HCT116 (cell line): ENCODE results near the gene SPACA4. TPM values are rescaled to one million over a fixed set of nuclear protein-coding genes. Genes with fewer than 3 reads are reported as not detected.
A peak's percentile ranks its signal among the peaks of the same experiment; 100 is the strongest.

Experiments used
- ATAC-seq: fragments of 200-7000 bp; cut with Tn5 transposase; 2 replicates; pipeline ENCODE4 v1.9.1; 2020; ENCODE audit warnings: mild to moderate bottlenecking, moderate library complexity
- BruUV-seq: library from RNA; stranded (reverse); fragments of 400-500 nt; replicated peaks from 2 replicates; lab custom pipeline; 2021; lab: Mats Ljungman, UMichigan
- CTCF ChIA-PET: fragments of 300-600 bp; sonication (Branson Sonifier 250); formaldehyde crosslinking; loops from one replicate; lab custom pipeline; 2021; ENCODE audit warnings: antibody characterized with exemption; lab: Charles Lee
- POLR2A ChIA-PET: fragments of 300-600, 350-600 bp; sonication (Branson Sonifier 250); formaldehyde crosslinking; loops from one replicate; lab custom pipeline; 2021; ENCODE audit warnings: antibody characterized with exemption; lab: Charles Lee
- RAD21 ChIA-PET, 2 experiments: fragments of 300-600 bp; sonication (Branson Sonifier 250); formaldehyde crosslinking; loops; one replicate each; lab custom pipeline; 2023; ENCODE audit warnings: low total read pairs in 2 of 2; ENCODE audit not compliant: uncharacterized antibody in 2 of 2, unreplicated experiment in 2 of 2, low non-redundant PET in 1 of 2; lab: Charles Lee
- DNase-seq: peaks from one replicate; pipeline ENCODE4 v3.0.0-alpha.2; 2010; ENCODE audit warnings: low read depth, low spot score
- H2AFZ ChIP-seq: fragments of 200-600 bp; shearing (Covaris generic), sonication (generic); 2 replicates; pipeline ENCODE4 v1.6.1; 2017; ENCODE audit warnings: low read depth, mixed run types, mixed read lengths, antibody characterized with exemption, low read length; ENCODE audit not compliant: poor library complexity, severe bottlenecking
- H3K27ac ChIP-seq: 2 replicates; pipeline ENCODE4 v1.5.1; 2012; ENCODE audit warnings: low read depth, low read length
- H3K27me3 ChIP-seq: fragments of 200-600 bp; sonication (generic); 2 replicates; pipeline ENCODE4 v1.6.1; 2016; ENCODE audit warnings: mixed run types, low read length, mixed read lengths; ENCODE audit not compliant: insufficient read depth
- H3K36me3 ChIP-seq, 2 experiments: fragments of 200-500 bp in 1 of 2; fragments of 200-600 bp in 1 of 2; sonication (Bioruptor generic) in 1 of 2; sonication (generic) in 1 of 2; 2 replicates each; pipeline versions ENCODE4 v1.5.1 to v1.6.1; 2014 to 2016; ENCODE audit warnings: low read length in 2 of 2, inconsistent platforms in 1 of 2, mixed read lengths in 1 of 2, mixed run types in 1 of 2; ENCODE audit not compliant: insufficient read depth in 2 of 2, control insufficient read depth in 1 of 2
- H3K4me1 ChIP-seq, 2 experiments: fragments of 200-600 bp in 1 of 2; sonication (generic) in 1 of 2; 2 replicates each; pipeline versions ENCODE4 v1.5.1 to v1.6.1; 2012 to 2017; ENCODE audit warnings: low read length in 2 of 2, inconsistent platforms in 1 of 2, mild to moderate bottlenecking in 1 of 2, mixed read lengths in 1 of 2, mixed run types in 1 of 2, moderate library complexity in 1 of 2; ENCODE audit not compliant: insufficient read depth in 2 of 2, control insufficient read depth in 1 of 2
- H3K4me2 ChIP-seq: fragments of 200-600 bp; sonication (generic); 2 replicates; pipeline ENCODE4 v1.6.1; 2017; ENCODE audit warnings: mixed run types, low read length, mixed read lengths
- H3K4me3 ChIP-seq, 2 experiments: fragments of 200-600 bp in 1 of 2; sonication (generic) in 1 of 2; replicated peaks in 1 of 2; 2 replicates each; pipeline ENCODE4 v1.5.1; 2011 to 2016; ENCODE audit warnings: low read length in 2 of 2, control low read depth in 1 of 2, low read depth in 1 of 2, mild to moderate bottlenecking in 1 of 2, mixed read lengths in 1 of 2, mixed run types in 1 of 2
- H3K79me2 ChIP-seq: fragments of 200-600 bp; sonication (generic); 2 replicates; pipeline ENCODE4 v1.6.1; 2017; ENCODE audit warnings: mild to moderate bottlenecking, mixed run types, low read length, moderate library complexity, mixed read lengths; ENCODE audit not compliant: insufficient read depth
- H3K9ac ChIP-seq: fragments of 200-600 bp; sonication (generic); 2 replicates; pipeline ENCODE4 v1.6.1; 2016; ENCODE audit warnings: low read length, mixed read lengths
- H3K9me2 ChIP-seq: fragments of 200-600 bp; sonication (generic), shearing (Covaris generic); 2 replicates; pipeline ENCODE4 v1.6.1; 2017; ENCODE audit warnings: mixed run types, mild to moderate bottlenecking, moderate library complexity; ENCODE audit not compliant: insufficient read depth
- H3K9me3 ChIP-seq, 2 experiments: fragments of 200-500 bp in 1 of 2; fragments of 200-600 bp in 1 of 2; sonication (Bioruptor generic) in 1 of 2; sonication (generic) in 1 of 2; 2 replicates each; pipeline ENCODE4 v1.6.1; 2014 to 2017; ENCODE audit warnings: low read length in 2 of 2, mixed read lengths in 2 of 2, inconsistent platforms in 1 of 2, low read depth in 1 of 2, mild to moderate bottlenecking in 1 of 2, mixed run types in 1 of 2, moderate library complexity in 1 of 2; ENCODE audit not compliant: control insufficient read depth in 1 of 2, insufficient read depth in 1 of 2
- H4K20me1 ChIP-seq: fragments of 200-600 bp; sonication (generic), shearing (Covaris generic); 2 replicates; pipeline ENCODE4 v1.6.1; 2017; ENCODE audit warnings: mixed run types, mild to moderate bottlenecking, moderate library complexity; ENCODE audit not compliant: insufficient read depth
- CBX3 ChIP-seq: IDR thresholded peaks from 2 replicates; pipeline ENCODE4 v1.6.1; 2012; ENCODE audit warnings: low read depth
- CEBPB ChIP-seq: IDR thresholded peaks from 2 replicates; pipeline ENCODE4 v1.6.1; 2012; ENCODE audit warnings: low read depth
- EGR1 ChIP-seq: IDR thresholded peaks from 2 replicates; pipeline ENCODE4 v1.6.1; 2012; ENCODE audit warnings: low read depth
- ELF1 ChIP-seq: IDR thresholded peaks from 2 replicates; pipeline ENCODE4 v1.6.1; 2012; ENCODE audit warnings: low read depth, borderline replicate concordance
- FOSL1 ChIP-seq: IDR thresholded peaks from 2 replicates; pipeline ENCODE4 v1.6.1; 2012; ENCODE audit warnings: low read depth
- JUND ChIP-seq: IDR thresholded peaks from 2 replicates; pipeline ENCODE4 v1.6.1; 2012
- POLR2A ChIP-seq: IDR thresholded peaks from 2 replicates; pipeline ENCODE4 v1.7.0; 2011; ENCODE audit warnings: borderline replicate concordance; ENCODE audit not compliant: insufficient read depth, insufficient read length; ENCODE audit errors: extremely low read depth
- POLR2AphosphoS5 ChIP-seq: IDR thresholded peaks from 2 replicates; pipeline ENCODE4 v1.6.1; 2011; ENCODE audit warnings: mild to moderate bottlenecking, low read depth, low read length, moderate library complexity
- RAD21 ChIP-seq: IDR thresholded peaks from 2 replicates; pipeline ENCODE4 v1.6.1; 2012; ENCODE audit warnings: low read depth, mild to moderate bottlenecking
- SIN3A ChIP-seq: IDR thresholded peaks from 2 replicates; pipeline ENCODE4 v1.6.1; 2012; ENCODE audit warnings: low read depth
- SP1 ChIP-seq: IDR thresholded peaks from 2 replicates; pipeline ENCODE4 v1.6.1; 2012; ENCODE audit warnings: low read depth
- YY1 ChIP-seq: IDR thresholded peaks from 2 replicates; pipeline ENCODE4 v1.6.1; 2011; ENCODE audit warnings: low read length, low read depth, moderate library complexity, mild to moderate bottlenecking; ENCODE audit not compliant: insufficient replicate concordance; ENCODE audit errors: extremely low read depth
- ZNF274 ChIP-seq: fragments of 200-500 bp; sonication (Bioruptor generic); IDR thresholded peaks from 2 replicates; pipeline ENCODE4 v1.6.1; 2014; ENCODE audit warnings: mild to moderate bottlenecking, low read depth, low read length, inconsistent platforms
- intact Hi-C: fragments of 100-400 bp; cut with micrococcal nuclease; formaldehyde crosslinking; loops from 2 replicates; pipeline ENCODE4 v1.10.0; 2022
- total RNA-seq: library from RNA; stranded (reverse); gene quantifications from one replicate; pipeline ENCODE4 v1.2.1, GENCODE V29; 2021; ENCODE audit not compliant: unreplicated experiment
- TF ChIP-seq, protein P1 (sequence below): IDR thresholded peaks from 2 replicates; pipeline ENCODE4 v1.6.1; 2012
- TF ChIP-seq, protein P2 (sequence below): IDR thresholded peaks from 2 replicates; pipeline ENCODE4 v1.6.1; 2012
- TF ChIP-seq, protein P3 (sequence below), 3 experiments: fragments of 200-600 bp in 1 of 3; sonication (generic) in 1 of 3; IDR thresholded peaks in 2 of 3; conservative IDR thresholded peaks in 1 of 3; 2 replicates each; pipeline ENCODE4 v1.5.1; 2012 to 2017; ENCODE audit warnings: low read depth in 2 of 3, low read length in 2 of 3, antibody characterized with exemption in 1 of 3, borderline replicate concordance in 1 of 3, control low read depth in 1 of 3, mild to moderate bottlenecking in 1 of 3, mixed read lengths in 1 of 3, mixed run types in 1 of 3, moderate library complexity in 1 of 3; ENCODE audit not compliant: insufficient read depth in 1 of 3

The SPACA4 gene
- total RNA-seq, 1 experiment from 2014 or later: not detected

DNA sequence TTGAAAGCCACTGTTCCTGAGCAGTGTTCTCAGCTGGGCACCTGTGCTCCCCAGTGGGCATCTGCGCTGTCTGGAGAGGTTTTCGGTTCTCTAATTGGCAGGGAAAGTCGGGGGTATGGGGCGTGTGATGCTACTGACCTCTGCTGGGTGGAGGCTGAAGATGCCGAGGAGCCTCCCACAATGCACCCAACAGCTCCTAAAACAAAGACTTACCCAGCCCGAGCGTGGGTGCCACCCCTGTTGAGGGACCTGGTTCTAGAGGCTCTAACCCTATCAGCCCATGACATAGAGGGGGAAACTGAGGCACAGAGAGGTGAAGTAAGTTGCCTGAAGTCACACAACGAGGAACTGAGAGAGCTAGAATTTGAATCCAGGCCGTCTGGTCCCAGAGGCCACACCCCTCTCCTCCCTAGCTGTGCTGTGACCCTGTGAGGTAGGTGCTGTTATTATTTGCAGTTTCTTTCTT is 2.3 kb downstream of the SPACA4 start (continued):
- TF ChIP-seq, protein P1, sequence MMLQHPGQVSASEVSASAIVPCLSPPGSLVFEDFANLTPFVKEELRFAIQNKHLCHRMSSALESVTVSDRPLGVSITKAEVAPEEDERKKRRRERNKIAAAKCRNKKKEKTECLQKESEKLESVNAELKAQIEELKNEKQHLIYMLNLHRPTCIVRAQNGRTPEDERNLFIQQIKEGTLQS: no peak
- TF ChIP-seq ELF1: no peak
- peak; percentile 92 for TF ChIP-seq RAD21

DNA sequence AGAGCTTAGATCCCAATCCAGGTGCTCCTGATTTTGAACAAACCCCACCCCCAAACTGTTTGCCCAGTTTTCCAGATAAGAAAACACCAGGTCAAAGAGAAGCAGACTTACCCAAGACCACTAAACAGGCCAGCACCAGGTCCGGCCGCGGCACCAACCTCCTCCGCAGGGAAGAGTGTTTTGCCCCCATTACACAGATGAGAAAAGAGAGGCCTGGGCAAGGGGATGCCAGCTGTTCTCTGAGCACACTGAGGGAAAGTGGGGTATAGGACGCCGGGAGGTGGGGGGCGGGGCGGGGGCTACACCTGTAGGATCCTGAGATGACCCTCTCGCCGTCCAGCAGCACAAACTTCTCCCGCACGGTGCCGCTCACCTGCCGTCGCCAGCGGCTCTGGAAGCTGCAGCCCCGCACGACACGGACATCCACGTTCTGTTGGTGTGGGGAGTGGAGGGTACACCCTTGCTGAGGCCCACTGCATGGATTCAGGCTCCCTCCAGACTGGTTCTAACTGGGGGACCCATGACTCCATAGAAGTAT is 3.1 kb downstream of the SPACA4 start:
- Histone ChIP-seq H3K4me1 (peaks cover 5 to 22% of the 10 kb centered on the region in 2 experiments; a peak in 3 of 4 replicates), H3K9ac (no peak overlapping the region), H3K9me2 (no peaks in the 10 kb centered on the region), H3K36me3 (no peaks in the 10 kb centered on the region), H3K4me2 (peak overlapping the region; percentile 89), H3K27me3 (no peaks in the 10 kb centered on the region), H3K9me3 (no peaks in the 10 kb centered on the region), H3K4me3 (no peak overlapping the region; a peak in 1 of 4 replicates), H3K27ac (no peak overlapping the region), H4K20me1 (no peaks in the 10 kb centered on the region), H2AFZ (no peak overlapping the region), H3K79me2 (no peaks in the 10 kb centered on the region)
- intact Hi-C loops: no loop called here
- TF ChIP-seq, protein P2, sequence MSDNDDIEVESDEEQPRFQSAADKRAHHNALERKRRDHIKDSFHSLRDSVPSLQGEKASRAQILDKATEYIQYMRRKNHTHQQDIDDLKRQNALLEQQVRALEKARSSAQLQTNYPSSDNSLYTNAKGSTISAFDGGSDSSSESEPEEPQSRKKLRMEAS: no peak
- TF ChIP-seq YY1: no peak
- TF ChIP-seq JUND: no peak
- TF ChIP-seq POLR2A: no peak
- RAD21 ChIA-PET: no interaction called here
- ATAC-seq (no peak), DNase-seq (no peak)
- no TSS peak for BruUV-seq
- CTCF ChIA-PET: interaction anchor here (0.8 to 2.3 kb wide), 11 partner anchors 8 to 121 kb away, joined by 3 to 20 read pairs (median 9); partner anchors contain the start of genes RPL18 and SPHK2
- POLR2A ChIA-PET: interaction anchor here (1.0 to 3.2 kb wide), 7 partner anchors 9 to 384 kb away, joined by 3 to 31 read pairs (median 3); partner anchors contain the start of genes RPL18, RUVBL2 and SPHK2

DNA sequence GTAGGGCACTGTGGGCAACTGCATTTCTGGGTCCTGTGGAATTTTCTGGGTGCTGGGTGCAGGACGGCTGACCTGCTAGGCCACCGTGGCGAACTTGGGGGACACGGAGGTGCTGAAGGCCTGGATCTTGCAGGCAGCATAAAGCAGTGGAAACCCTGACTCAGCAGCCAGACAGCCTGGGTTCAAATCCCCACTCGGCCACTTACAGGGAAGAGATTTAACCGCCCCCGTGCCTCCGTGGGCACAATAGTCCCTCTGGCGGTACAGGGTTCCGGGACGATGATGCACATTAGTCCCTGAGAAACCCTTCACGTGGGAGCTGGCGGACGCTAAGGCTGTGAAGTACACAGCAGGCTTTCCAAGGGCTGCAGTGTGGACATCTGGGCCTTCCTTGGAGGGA is 5.3 kb downstream of the SPACA4 start:
- Histone ChIP-seq H3K9ac (no peak overlapping the region), H3K4me3 (no peak overlapping the region), H3K79me2 (peaks cover 14% of the 10 kb centered on the region), H3K9me3 (no peaks in the 10 kb centered on the region), H3K4me2 (no peak overlapping the region), H3K36me3 (peaks cover 9 to 18% of the 10 kb centered on the region in 2 experiments; a peak in 3 of 4 replicates), H3K4me1 (peaks cover 24 to 44% of the 10 kb centered on the region in 2 experiments), H2AFZ (no peak overlapping the region), H4K20me1 (peaks cover 17% of the 10 kb centered on the region; the same call in 1 of the 2 replicates), H3K27me3 (no peaks in the 10 kb centered on the region), H3K27ac (no peak overlapping the region), H3K9me2 (no peaks in the 10 kb centered on the region)
- ChIA-PET CTCF (no interaction called here), RAD21 (no interaction called here), POLR2A (no interaction called here)
- BruUV-seq: no TSS peak
- DNase-seq (no peak), ATAC-seq (no peak)
- intact Hi-C loops: no loop called here
- TF ChIP-seq CBX3: no peak
- no peak for TF ChIP-seq ZNF274
- no peak for TF ChIP-seq CEBPB
- TF ChIP-seq, protein P3, sequence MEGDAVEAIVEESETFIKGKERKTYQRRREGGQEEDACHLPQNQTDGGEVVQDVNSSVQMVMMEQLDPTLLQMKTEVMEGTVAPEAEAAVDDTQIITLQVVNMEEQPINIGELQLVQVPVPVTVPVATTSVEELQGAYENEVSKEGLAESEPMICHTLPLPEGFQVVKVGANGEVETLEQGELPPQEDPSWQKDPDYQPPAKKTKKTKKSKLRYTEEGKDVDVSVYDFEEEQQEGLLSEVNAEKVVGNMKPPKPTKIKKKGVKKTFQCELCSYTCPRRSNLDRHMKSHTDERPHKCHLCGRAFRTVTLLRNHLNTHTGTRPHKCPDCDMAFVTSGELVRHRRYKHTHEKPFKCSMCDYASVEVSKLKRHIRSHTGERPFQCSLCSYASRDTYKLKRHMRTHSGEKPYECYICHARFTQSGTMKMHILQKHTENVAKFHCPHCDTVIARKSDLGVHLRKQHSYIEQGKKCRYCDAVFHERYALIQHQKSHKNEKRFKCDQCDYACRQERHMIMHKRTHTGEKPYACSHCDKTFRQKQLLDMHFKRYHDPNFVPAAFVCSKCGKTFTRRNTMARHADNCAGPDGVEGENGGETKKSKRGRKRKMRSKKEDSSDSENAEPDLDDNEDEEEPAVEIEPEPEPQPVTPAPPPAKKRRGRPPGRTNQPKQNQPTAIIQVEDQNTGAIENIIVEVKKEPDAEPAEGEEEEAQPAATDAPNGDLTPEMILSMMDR (IDR thresholded peaks at IDR 0.05 in 2 of 3, conservative IDR thresholded peaks at IDR 0.05 in 1 of 3; ENCODE audit: borderline replicate concordance in 1 of 3, insufficient read depth in 1 of 3, low read depth in 2 of 3, low read length in 2 of 3): no peak
- no peak for TF ChIP-seq POLR2AphosphoS5
- no peak for TF ChIP-seq SIN3A
- no peak for TF ChIP-seq SP1
- no peak for TF ChIP-seq YY1
- TF ChIP-seq, protein P2: no peak
- TF ChIP-seq EGR1: no peak
- no peak for TF ChIP-seq JUND
- TF ChIP-seq FOSL1: no peak
- no peak for TF ChIP-seq ELF1
- TF ChIP-seq, protein P1: no peak
